Parathyroid adenoma (tissue), 2 donors: ENCODE data around the gene AP2A1.

ENCODE experiments used
- H2AFZ ChIP-seq: fragments of 300-600 bp; sonication (generic); one replicate; pipeline ENCODE4 v1.7.0; 2017; ENCODE audit warnings: antibody characterized with exemption, mild to moderate bottlenecking
- H3K27ac ChIP-seq: fragments of 300-600 bp; sonication (generic); one replicate; pipeline ENCODE4 v1.7.0; 2017
- H3K27me3 ChIP-seq: fragments of 300-600 bp; sonication (generic); one replicate; pipeline ENCODE4 v1.7.0; 2017; ENCODE audit warnings: low read length; ENCODE audit not compliant: control insufficient read depth, insufficient read depth
- H3K36me3 ChIP-seq: fragments of 300-600 bp; sonication (generic); one replicate; pipeline ENCODE4 v1.7.0; 2017; ENCODE audit warnings: low read length; ENCODE audit not compliant: control insufficient read depth, insufficient read depth
- H3K4me1 ChIP-seq: fragments of 300-600 bp; sonication (generic); one replicate; pipeline ENCODE4 v1.7.0; 2017; ENCODE audit warnings: control low read depth
- H3K4me2 ChIP-seq: fragments of 300-600 bp; sonication (generic); one replicate; pipeline ENCODE4 v1.7.0; 2017; ENCODE audit warnings: low read length
- H3K4me3 ChIP-seq: fragments of 300-600 bp; sonication (generic); one replicate; pipeline ENCODE4 v1.7.0; 2017; ENCODE audit warnings: low read depth, low read length
- H3K79me2 ChIP-seq: fragments of 300-600 bp; sonication (generic); one replicate; pipeline ENCODE4 v1.7.0; 2017; ENCODE audit warnings: control low read depth
- H3K9ac ChIP-seq: fragments of 300-600 bp; sonication (generic); one replicate; pipeline ENCODE4 v1.7.0; 2017; ENCODE audit warnings: mild to moderate bottlenecking
- H3K9me3 ChIP-seq: fragments of 300-600 bp; sonication (generic); one replicate; pipeline ENCODE4 v1.7.0; 2017; ENCODE audit warnings: low read length; ENCODE audit not compliant: control insufficient read depth
- CTCF ChIP-seq: fragments of 300-600 bp; sonication (generic); IDR thresholded peaks from one replicate; pipeline ENCODE4 v1.7.0; 2017; ENCODE audit warnings: antibody characterized with exemption, mild to moderate bottlenecking
- donor health status: primary hyperparathyroidism.

Gene AP2A1

GRCh38 chr19:49767967-49768581 lies 1.3 kb downstream of the AP2A1 start:
- peaks cover 39% of the 10 kb centered on the region for H3K79me2 ChIP-seq
- H3K4me1 ChIP-seq, result peaks cover 9% of the 10 kb centered on the region
- no peak overlapping the region for H3K9ac ChIP-seq
- H2AFZ ChIP-seq, result no peak overlapping the region
- no peaks in the 10 kb centered on the region for H3K27me3 ChIP-seq
- no peak for TF ChIP-seq CTCF
- peak overlapping the region; percentile 91 for H3K4me3 ChIP-seq
- no peaks in the 10 kb centered on the region for H3K9me3 ChIP-seq
- peak overlapping the region; percentile 93 for H3K4me2 ChIP-seq
- H3K36me3 ChIP-seq, result no peaks in the 10 kb centered on the region
- H3K27ac ChIP-seq, result no peak overlapping the region

- H3K9ac ChIP-seq, result no peak overlapping the region
These were observed 3.7 kb downstream of the AP2A1 start for GRCh38 chr19:49770529-49770928.

GRCh38 chr19:49771674-49772139 lies 4.9 kb downstream of the AP2A1 start:
- H3K4me2 ChIP-seq, result no peak overlapping the region
- H3K27ac ChIP-seq, result no peak overlapping the region
- H3K79me2 ChIP-seq, result peaks cover 61% of the 10 kb centered on the region
- peaks cover 9% of the 10 kb centered on the region for H3K4me1 ChIP-seq
- H2AFZ ChIP-seq, result no peak overlapping the region
- H3K9ac ChIP-seq, result no peak overlapping the region
- no peak for TF ChIP-seq CTCF
- no peaks in the 10 kb centered on the region for H3K27me3 ChIP-seq
- H3K9me3 ChIP-seq, result no peaks in the 10 kb centered on the region
- no peak overlapping the region for H3K4me3 ChIP-seq
- no peaks in the 10 kb centered on the region for H3K36me3 ChIP-seq

More at GRCh38 chr19:49770529-49770928, 3.7 kb downstream of the AP2A1 start:
- no peaks in the 10 kb centered on the region for H3K27me3 ChIP-seq
- H3K36me3 ChIP-seq, result no peaks in the 10 kb centered on the region
- no peak overlapping the region for H3K4me2 ChIP-seq
- peaks cover 9% of the 10 kb centered on the region for H3K4me1 ChIP-seq
- no peak overlapping the region for H3K4me3 ChIP-seq
- peaks cover 52% of the 10 kb centered on the region for H3K79me2 ChIP-seq
- H3K9me3 ChIP-seq, result no peaks in the 10 kb centered on the region
- no peak for TF ChIP-seq CTCF
- H3K27ac ChIP-seq, result no peak overlapping the region
- H2AFZ ChIP-seq, result no peak overlapping the region

- no peak overlapping the region for H3K9ac ChIP-seq
- peaks cover 5% of the 10 kb centered on the region for H3K4me1 ChIP-seq
- H3K27ac ChIP-seq, result no peak overlapping the region
- no peaks in the 10 kb centered on the region for H3K36me3 ChIP-seq
- H2AFZ ChIP-seq, result no peak overlapping the region
- H3K79me2 ChIP-seq, result peaks cover 52% of the 10 kb centered on the region
- TF ChIP-seq CTCF, result no peak
- H3K9me3 ChIP-seq, result no peaks in the 10 kb centered on the region
- H3K4me3 ChIP-seq, result no peak overlapping the region
- H3K27me3 ChIP-seq, result no peaks in the 10 kb centered on the region
- no peak overlapping the region for H3K4me2 ChIP-seq
These were observed 6.1 kb downstream of the AP2A1 start for GRCh38 chr19:49772850-49773432.
